MCF 10A (cell line): ENCODE measurements around the gene DAAM1. TPM values are rescaled to one million over a fixed set of nuclear protein-coding genes. Genes with fewer than 3 reads are reported as not detected.

ENCODE experiments used
- BruUV-seq: library from RNA; stranded (reverse); fragments of 400-500 nt; replicated peaks from 2 replicates; lab custom pipeline; 2021; lab: Mats Ljungman, UMichigan
- CTCF ChIA-PET: fragments of 300-600 bp; sonication (Branson Sonifier 250); formaldehyde crosslinking; extraction: SDS; loops from one replicate; lab custom pipeline; 2021; ENCODE audit warnings: antibody characterized with exemption, inconsistent platforms; lab: Yijun Ruan, JAX
- POLR2A ChIA-PET: fragments of 300-600, 350-650 bp; sonication (Branson Sonifier 250); formaldehyde crosslinking; extraction: SDS; loops from one replicate; lab custom pipeline; 2020; ENCODE audit warnings: antibody characterized with exemption, inconsistent platforms; lab: Yijun Ruan, JAX
- DNase-seq: peaks from one replicate; pipeline ENCODE4 v3.0.0-alpha.2; 2018; ENCODE audit not compliant: unreplicated experiment
- H3K27ac Mint-ChIP-seq: one replicate; pipeline ENCODE4 v1.8.0; 2022; ENCODE audit warnings: mild to moderate bottlenecking, low read depth, mixed read lengths; ENCODE audit not compliant: unreplicated experiment
- H3K27me3 Mint-ChIP-seq: one replicate; pipeline ENCODE4 v1.8.0; 2022; ENCODE audit warnings: mixed read lengths; ENCODE audit not compliant: insufficient read depth, unreplicated experiment
- H3K36me3 Mint-ChIP-seq: one replicate; pipeline ENCODE4 v1.8.0; 2022; ENCODE audit warnings: mild to moderate bottlenecking, moderate library complexity, mixed read lengths; ENCODE audit not compliant: insufficient read depth, unreplicated experiment
- H3K4me1 Mint-ChIP-seq: one replicate; pipeline ENCODE4 v1.8.0; 2022; ENCODE audit warnings: mixed read lengths; ENCODE audit not compliant: insufficient read depth, unreplicated experiment
- H3K4me3 Mint-ChIP-seq: one replicate; pipeline ENCODE4 v1.8.0; 2022; ENCODE audit warnings: mild to moderate bottlenecking, moderate library complexity, mixed read lengths; ENCODE audit not compliant: unreplicated experiment
- H3K9me3 Mint-ChIP-seq: one replicate; pipeline ENCODE4 v1.8.0; 2022; ENCODE audit warnings: mixed read lengths; ENCODE audit not compliant: unreplicated experiment
- CTCF ChIP-seq: fragments of 200-600 bp; IDR thresholded peaks from one replicate; pipeline ENCODE4 v1.8.0; 2022; ENCODE audit warnings: antibody characterized with exemption, mild to moderate bottlenecking; ENCODE audit not compliant: unreplicated experiment
- intact Hi-C: fragments of 100-400 bp; cut with micrococcal nuclease; formaldehyde crosslinking; loops from 2 replicates; pipeline ENCODE4 v1.14.1; 2022
- total RNA-seq: library from RNA; stranded (reverse); gene quantifications from 2 replicates; pipeline ENCODE4 v1.2.3, GENCODE V29; 2022

The DAAM1 gene
- total RNA-seq, 1 experiment from 2014 or later = 27.4 TPM

GRCh38 chr14:59161561-59162175 is 26.8 kb upstream of the DAAM1 start:
- peaks cover 12% of the 10 kb centered on the region for H3K27me3 Mint-ChIP-seq
- no TSS peak for BruUV-seq
- peak; percentile 50 for DNase-seq
- no peak overlapping the region for H3K4me3 Mint-ChIP-seq
- H3K4me1 Mint-ChIP-seq = no peaks in the 10 kb centered on the region
- H3K9me3 Mint-ChIP-seq = no peaks in the 10 kb centered on the region
- ChIA-PET POLR2A (interaction anchor here (0.9 kb wide), 1 partner anchor 13 kb away, joined by 3 read pairs; no protein-coding TSS in a partner anchor), CTCF (no interaction called here)
- TF ChIP-seq CTCF = no peak
- intact Hi-C loops = no loop called here
- H3K36me3 Mint-ChIP-seq = no peaks in the 10 kb centered on the region
- H3K27ac Mint-ChIP-seq = no peak overlapping the region

DNA sequence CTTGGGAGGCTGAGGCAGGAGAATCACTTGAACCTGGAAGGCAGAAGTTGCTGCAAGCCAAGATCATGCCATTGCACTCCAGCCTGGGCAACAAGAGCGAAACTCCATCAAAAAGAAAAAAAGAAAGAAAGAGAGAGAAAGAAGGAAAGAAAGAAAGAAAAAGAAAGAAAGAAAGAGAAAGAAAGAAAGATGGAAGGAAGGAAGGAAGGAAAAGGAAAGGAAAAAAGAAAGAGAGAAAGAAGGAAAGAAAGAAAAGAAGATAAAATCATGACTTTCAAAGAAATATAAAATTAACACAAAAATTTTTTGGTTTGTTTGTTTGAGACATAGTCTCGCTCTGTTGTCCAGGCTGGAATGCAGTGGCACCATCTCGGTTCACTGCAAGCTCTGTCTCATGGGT is 22.2 kb upstream of the DAAM1 start:
- no peaks in the 10 kb centered on the region for H3K9me3 Mint-ChIP-seq
- POLR2A ChIA-PET = no interaction called here

GRCh38 chr14:59175404-59175803 is 13.1 kb upstream of the DAAM1 start:
- H3K4me3 Mint-ChIP-seq = no peak overlapping the region
- intact Hi-C loops = no loop called here
- no peak for DNase-seq
- ChIA-PET POLR2A (interaction anchor here (1.3 kb wide), 1 partner anchor 12 kb away, joined by 4 read pairs; no protein-coding TSS in a partner anchor), CTCF (no interaction called here)
- H3K27ac Mint-ChIP-seq = no peak overlapping the region
- BruUV-seq = no TSS peak
- no peaks in the 10 kb centered on the region for H3K36me3 Mint-ChIP-seq
- no peak for TF ChIP-seq CTCF
- H3K9me3 Mint-ChIP-seq = no peaks in the 10 kb centered on the region
- H3K27me3 Mint-ChIP-seq = peaks cover 18% of the 10 kb centered on the region
- H3K4me1 Mint-ChIP-seq = no peaks in the 10 kb centered on the region

More for the DNA sequence above, 22.2 kb upstream of the DAAM1 start:
- no peaks in the 10 kb centered on the region for H3K4me1 Mint-ChIP-seq
- TF ChIP-seq CTCF = no peak
- H3K4me3 Mint-ChIP-seq = no peak overlapping the region
- CTCF ChIA-PET = no interaction called here
- intact Hi-C loops = no loop called here
- peaks cover 12% of the 10 kb centered on the region for H3K27me3 Mint-ChIP-seq
- no TSS peak for BruUV-seq
- no peak overlapping the region for H3K27ac Mint-ChIP-seq
- no peak for DNase-seq
- H3K36me3 Mint-ChIP-seq = no peaks in the 10 kb centered on the region

- CTCF ChIA-PET = interaction anchor here (1.0 kb wide), 1 partner anchor 268 kb away, joined by 3 read pairs; no protein-coding TSS in a partner anchor
- TF ChIP-seq CTCF = no peak
- H3K4me1 Mint-ChIP-seq = no peaks in the 10 kb centered on the region
- H3K4me3 Mint-ChIP-seq = no peak overlapping the region
- POLR2A ChIA-PET = interaction anchor here (0.6 to 0.8 kb wide), 2 partner anchors 23 to 42 kb away, joined by 3 read pairs; no protein-coding TSS in a partner anchor
- H3K9me3 Mint-ChIP-seq = no peaks in the 10 kb centered on the region
- no peak overlapping the region for H3K27ac Mint-ChIP-seq
- intact Hi-C loops = no loop called here
- no TSS peak for BruUV-seq
- peaks cover 20% of the 10 kb centered on the region for H3K27me3 Mint-ChIP-seq
- no peak for DNase-seq
- H3K36me3 Mint-ChIP-seq = no peaks in the 10 kb centered on the region
Observed at GRCh38 chr14:59176765-59177164, 11.7 kb upstream of the DAAM1 start.
